Muscle of back (tissue), 11 donors: ENCODE results near the gene UBAC1. TPM values are rescaled to one million over a fixed set of nuclear protein-coding genes. Genes with fewer than 3 reads are reported as not detected.
"Not testable (repeated sequence)": the region's sequence is repeated elsewhere in the genome, so short reads cannot be mapped to it uniquely, and the experiment has no call there.

Experiments
- DNase-seq, 3 donors: peaks; one replicate each; pipeline versions ENCODE4 v3.0.0 to v3.0.0-alpha.2; 2013
- polyA plus RNA-seq, 10 donors: library from polyadenylated mRNA; unstranded; fragments of 120-200 nt; gene quantifications; one replicate each; pipeline ENCODE4 v1.2.1, GENCODE V29; 2013; ENCODE audit not compliant: insufficient read length in 10 of 10

The UBAC1 gene
- polyA plus RNA-seq, 10 donors, result 31.7 to 47.1 (median 38.4) TPM

DNA sequence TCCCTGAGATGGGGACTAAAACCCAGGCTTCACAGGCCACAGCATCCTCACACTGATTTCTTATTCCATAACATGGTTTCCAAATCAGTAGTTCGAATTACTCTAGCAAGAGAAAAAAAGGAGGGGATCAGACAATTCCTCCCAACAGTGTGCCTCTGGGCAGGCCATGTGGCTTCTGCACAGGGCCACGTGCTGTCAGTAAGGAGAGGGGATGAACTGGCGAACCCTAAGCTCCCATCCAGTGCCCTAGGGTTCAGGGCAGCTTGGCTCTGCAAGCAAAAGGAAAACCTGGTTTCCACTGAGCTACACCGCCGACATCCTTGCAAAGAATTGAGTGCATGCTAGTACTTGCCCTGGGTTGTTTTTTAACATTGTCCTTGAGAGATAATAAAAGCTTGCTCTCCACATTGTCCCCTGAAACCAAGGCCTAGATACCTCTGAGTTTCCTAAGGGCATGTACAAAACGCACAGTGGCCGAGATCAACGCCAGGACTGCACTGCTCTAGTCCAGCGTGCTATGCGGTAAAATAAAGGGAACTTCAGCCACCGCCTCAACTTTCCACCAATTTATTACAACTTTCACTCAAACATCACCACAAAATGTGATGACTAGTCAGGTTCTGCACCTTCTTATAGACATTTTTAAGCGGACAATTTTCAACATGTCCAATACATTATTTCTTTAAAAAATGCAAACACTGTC is 58.4 kb downstream of the UBAC1 start:
- DNase-seq, result no peak

DNA sequence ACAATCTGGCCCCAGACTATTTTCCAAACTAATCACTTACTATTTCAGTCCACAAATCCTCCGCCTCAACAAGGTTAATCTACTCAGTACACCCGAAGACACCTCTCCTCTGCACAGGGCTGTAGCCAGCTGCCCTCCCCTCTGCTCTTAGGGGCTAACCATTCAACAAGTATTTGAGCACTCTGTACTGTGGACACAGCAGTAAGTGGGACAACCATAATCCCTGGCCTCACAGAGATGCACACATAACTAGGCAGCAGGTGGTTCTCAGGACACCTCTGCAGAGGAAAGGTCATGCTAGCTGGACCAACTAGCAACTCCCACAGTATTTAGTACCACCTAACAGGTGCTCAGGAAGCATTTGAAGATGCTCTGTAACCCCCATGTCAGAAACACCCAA is 59.3 kb downstream of the UBAC1 start:
- DNase-seq, result no peak

DNA sequence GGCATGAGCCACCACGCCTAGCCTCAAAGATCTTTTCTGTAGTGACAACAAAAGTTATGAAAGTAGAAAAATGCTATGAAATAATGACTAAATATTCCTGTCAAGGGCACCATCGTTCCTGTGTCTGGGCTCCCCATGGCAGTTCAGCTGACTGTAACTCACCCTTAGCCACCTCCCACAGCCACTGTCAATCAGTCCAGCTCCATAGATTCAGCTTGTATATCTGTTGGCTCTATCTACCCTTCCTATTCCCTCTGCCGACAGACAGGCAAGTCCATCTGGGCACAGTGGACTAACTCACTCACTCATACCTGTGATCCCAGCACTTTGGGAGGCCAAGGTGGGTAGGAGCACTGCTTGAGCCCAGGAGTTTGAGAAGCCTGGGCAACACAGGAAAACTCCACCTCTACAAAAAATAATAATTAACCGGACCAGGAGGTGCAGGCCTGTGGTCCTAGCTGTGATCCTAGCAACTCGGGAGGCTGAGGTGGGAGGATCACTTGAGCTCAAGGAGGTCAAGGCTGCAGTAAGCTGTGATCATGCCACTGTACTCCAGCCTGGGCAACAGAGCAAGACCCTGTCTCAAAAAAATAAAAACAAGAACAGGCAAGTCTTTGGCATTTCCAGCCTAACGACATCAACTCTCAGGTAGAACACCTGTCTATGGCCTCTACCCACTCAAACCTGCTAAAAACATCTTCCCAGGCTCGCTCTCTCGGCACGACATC is 60.0 kb downstream of the UBAC1 start:
- no peak for DNase-seq

DNA sequence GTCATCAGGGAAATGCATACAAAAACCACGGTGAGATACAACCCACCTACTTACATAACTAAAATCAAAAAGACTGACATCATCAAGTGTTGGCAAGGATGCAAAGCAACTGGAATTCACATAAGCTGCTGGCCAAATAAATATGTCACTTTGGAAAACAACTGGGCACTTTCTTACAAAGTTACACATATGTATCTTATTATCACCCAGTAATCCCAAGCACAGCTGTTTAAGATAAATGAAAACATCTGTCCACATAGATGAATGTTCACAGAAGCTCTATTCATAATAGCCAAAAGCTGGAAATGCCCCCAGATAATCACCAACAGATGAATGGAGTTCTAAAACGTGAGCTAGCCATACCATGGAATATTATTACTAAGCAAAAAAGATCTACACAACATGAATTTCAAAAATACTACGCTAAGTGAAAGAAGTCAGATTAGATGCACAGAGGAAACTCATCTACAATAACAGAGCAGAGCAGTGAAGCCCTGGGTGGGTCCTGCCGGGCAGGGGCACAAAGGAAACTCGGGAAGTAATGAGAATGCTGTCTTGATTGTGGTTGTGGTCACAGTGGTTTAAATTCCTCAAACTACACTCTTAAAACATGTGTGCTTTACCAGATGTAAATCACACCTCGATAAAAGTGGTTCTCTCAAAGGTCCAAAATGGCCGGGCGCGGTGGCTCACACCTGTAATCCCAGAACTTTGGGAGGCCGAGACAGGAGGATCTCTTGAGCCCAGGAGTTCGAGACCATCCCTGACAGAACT is 62.4 kb downstream of the UBAC1 start:
- DNase-seq, result peak; percentile 54 to 75 (median 58)

DNA sequence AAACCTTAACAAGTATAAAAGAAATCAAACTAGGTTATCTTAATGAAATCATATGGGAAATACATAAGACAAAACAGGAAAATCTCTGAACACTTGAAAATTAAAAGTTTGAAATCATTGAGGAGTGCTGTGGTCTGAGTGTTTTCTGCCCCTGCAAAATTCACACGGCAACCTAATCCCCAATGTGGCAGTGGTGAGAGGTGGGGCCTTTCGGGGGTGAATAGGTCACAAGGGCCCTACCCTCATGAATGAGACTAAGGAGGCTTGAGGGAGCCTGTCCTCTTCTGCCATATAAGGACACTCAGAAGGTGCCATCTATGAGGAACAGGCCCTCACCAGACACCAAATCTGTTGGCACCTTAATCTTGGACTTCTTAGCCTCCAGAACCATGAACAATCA is 64.5 kb downstream of the UBAC1 start:
- no peak for DNase-seq

DNA sequence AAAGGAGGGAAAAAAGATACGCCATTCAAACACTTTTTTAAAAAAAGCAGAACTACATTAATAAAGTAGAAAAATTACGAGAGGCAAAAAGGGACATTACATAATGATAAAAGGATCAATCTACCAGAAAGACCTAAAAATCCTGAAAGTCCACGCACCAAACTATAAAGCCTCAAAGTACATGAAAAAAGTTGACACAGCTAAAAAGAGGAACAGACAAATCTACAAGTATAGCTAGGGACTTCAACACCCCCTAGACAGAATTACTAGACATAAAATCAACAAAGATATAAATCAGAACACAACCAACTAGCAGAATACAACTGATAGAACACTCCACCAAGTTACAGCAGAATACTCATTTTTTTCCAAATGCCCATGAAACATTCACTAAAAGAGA is 65.0 kb downstream of the UBAC1 start:
- no peak for DNase-seq

DNA sequence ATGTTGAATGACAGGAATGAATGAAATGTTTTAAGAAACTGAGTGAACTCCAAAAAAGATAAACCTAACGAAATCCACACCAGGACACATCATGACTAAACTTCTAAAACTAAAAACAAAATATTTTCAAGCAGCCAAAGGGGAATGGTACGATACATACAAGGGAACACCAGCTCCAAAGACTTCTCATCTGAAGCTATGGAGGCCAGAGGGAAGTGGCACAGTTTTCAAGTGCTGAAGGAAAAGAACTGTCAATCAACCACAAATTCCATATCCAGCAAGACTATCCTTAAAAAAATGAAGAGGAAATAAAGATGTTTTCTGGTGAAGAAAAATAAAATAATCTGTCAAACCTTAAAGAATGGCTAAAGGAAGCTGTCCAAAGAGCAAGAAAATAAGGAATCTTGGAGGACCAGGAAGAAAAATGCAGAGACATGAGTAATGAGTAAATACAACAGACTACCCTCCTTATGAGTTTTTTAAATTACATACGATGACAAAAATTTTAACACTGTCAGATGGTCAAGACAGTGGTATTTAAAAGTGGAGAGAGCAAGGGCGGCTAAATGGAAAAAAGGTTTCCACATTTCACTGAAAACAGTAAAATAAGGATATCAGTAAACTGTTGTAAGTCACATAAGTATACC is 65.8 kb downstream of the UBAC1 start:
- no peak for DNase-seq

DNA sequence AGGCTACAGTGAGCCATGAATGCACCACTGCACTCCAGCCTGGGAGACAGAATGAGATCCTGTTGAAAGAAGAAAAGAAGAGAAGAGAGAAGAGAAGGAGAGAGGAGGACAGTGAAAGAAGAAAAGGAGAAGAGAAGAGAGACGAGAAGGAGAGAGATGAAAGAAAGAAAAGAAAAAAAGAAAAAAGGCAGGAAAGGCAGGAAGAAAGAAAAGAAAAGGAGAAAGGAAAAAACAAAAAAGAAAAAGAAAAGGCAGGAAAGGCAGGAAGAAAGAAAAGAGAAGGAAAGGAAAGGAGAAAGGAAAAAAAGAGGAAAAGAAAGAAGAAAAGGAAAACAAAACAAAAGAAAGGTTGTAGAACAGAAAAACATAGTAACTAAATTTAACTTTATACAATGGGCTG is 68.1 kb downstream of the UBAC1 start:
- DNase-seq, result no peak

DNA sequence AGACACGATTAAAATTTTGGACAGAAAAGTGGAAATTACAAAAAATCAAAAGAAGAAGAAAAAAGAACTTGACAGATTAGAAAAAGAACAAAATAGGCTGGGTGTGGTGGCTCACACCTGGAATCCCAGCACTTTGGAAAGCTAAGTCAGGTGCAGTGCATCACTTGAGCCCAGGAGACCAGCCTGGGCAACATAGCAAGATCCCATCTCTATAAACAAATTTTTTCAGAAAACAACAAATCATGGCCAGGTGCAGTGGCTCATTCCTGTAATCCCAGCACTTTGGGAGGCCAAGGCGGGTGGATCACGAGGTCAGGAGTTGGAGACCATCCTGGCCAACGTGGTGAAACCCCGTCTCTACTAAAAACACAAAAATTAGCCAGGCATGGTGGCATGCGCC is 68.8 kb downstream of the UBAC1 start:
- DNase-seq, result not testable (repeated sequence)

DNA sequence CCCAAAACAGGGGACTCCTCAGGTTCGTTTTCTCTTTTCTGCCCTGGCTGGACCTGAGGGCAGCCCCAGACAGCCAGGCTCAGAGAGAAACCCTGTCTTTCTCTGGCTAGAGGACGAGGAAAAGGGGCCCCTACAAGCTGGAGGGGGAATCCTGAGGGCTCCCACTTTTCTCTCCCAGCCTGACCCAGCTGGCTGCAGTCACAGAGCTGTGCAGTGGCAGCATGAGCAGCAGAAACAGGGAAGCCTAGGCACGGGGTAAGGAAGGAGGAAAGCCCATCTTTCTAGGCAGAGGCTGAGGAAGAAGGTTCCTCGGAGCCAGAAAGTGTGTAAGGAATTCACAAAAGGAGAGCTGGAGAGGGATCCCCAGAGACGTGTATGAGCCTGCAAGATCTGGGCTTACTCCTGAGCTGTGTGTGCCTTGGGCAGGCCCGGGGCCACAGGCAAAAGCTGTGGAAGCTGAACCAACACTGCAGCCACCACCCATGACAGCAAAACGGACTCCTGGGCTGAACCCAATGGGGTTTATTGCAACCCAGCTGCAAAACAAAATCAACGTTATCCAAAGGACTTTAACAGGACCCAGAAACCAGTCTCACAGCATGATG is 70.0 kb downstream of the UBAC1 start:
- no peak for DNase-seq

DNA sequence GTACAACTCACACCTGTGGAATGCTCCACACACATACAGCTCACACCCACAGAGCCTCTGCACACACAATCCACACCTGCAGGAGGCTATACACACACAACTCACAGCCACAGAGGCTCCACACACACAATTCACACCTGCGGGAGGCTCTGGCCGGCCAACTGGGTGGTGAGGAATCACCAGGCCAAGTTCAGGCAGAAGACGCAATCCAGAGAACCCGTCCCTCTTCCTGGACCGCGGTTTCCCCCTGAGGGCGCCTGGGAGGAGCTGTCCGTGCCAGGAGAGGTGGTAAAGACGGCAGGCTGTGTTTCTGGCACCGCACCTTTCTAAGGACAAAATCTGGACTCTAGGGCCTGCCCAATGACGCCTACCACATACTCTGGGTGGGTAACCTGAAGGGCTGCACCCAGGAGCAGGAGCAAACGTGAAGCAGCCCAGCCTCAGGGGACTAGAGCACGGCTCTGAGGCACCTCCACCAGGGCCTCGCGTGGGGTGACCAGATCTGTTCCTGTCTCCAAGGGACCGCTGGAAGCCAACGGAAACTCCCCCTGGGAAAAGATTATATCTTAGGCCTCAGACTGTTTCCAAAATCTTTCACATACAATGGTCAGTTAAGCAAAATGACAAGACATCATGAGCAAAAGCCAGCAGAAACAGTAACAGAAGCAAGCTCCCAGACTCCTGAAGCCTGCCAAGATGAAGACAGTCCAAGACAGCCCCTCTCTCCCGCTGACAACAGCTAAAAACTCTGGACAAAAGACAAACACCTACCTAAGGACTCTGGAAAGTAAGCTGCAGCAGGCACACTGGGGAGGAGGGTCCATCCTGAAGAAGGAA is 70.8 kb downstream of the UBAC1 start:
- DNase-seq, result peak in 2 of 3 donors; percentile 57 to 70

DNA sequence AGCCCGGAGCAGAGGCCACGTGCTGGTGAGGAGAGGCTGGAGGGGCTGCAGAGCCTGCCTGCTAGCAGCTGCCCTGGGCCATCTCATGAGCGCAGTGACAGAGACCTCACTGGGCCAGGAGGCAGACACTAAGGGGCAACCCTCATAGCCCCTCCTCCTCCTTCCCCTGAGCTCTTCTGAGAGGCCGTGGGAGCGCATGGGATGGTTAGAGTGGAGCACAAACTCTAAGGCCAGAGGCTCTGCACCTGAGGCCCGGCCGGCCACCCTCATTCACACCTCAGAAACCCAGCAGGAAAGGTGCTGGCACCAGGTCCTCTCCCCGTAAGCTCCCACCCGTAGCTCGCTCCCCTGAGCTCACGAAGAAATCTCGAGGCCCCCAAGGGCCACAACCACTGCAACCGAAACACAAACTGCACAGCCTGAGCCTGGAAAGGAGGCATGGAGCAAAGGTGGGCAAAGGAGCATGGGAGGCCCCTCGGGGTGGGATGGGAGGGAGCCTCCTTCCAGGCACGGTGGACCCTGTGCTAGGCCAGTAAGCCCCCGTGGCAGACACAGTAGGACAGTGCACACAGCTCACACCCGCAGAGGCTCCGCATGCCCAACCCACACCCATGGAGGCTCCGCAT is 71.5 kb downstream of the UBAC1 start:
- DNase-seq, result no peak

DNA sequence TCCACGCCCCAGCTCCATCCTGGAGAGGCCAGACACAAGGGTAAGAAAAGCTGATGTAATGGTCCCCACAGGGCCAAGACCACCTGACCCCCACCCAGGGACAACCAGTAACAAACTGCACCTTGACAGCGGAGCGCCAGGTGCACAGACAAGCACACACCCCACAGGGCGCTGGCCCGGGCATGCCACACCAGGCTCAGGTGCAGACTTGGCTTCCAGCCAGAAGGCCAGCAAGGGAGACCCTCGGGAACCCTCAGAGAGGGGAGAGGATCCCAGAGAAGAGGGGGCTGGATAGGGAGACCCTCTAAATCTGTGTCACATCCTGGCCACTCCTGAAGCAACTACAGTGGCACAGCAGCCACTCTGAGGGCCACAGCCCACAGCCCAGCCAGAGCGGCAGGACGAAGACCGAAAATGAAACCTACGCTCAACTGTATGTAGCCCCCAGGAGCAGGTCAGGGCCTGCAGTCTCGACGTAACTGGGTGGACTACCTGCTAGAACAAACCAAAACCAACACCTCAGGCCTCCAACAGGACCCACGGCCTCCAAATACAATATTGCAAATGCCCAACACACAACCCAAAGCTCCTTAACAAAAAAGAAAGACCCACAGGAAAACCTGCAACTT is 72.3 kb downstream of the UBAC1 start:
- no peak for DNase-seq

DNA sequence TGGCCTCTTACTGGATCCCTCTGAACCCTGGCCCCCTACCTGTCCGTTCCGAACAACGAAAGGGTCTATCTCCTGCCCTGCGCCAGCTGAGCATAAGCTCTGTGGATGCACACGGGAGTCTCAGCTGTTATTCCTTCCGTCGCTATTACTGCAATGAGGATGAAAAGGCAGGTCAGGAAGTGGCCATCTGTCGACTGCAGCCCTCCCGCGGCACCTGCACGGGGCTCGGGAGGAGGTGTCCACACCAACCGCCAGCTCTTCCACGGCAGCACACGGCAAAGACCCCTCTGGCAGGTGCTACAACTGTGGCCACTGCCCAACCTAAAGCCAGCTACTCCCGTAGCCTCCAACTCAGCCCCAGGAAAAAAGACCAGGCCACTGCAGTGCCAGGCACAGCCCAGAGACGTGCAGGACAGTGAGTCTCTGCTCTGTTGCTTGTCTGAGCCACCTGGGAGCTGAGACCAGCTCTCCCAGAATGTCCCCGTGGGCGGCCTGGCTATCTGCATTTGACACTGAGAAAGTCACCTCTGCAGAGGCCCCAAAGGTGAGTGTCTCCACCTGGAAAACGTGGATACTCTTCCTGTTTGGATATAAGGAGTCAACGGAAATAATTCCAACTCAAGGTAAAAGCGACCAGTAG is 72.9 kb downstream of the UBAC1 start:
- DNase-seq, result no peak

DNA sequence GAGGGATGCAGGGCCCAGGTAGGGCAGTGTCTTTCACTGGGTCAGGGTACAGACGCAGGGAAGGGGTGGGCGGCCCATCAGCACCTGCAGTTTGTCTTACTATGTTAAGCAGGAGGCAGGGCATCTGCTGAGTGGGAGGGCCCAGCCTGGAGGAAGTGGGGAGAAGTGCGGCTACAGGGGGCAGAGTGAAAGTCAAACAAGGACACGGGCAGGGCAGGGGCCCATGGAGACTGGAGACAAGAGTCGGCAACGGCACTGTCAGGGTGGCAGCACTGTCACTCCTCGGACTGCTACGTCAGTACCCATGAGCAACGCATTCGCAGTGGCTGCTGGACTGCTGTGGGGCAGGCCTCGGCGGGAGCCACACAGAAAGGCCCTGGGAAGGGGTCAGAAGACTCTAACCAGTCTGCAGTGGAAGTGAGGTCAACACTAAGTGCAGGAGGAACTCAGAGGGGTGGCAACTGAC is 73.6 kb downstream of the UBAC1 start:
- DNase-seq, result no peak

DNA sequence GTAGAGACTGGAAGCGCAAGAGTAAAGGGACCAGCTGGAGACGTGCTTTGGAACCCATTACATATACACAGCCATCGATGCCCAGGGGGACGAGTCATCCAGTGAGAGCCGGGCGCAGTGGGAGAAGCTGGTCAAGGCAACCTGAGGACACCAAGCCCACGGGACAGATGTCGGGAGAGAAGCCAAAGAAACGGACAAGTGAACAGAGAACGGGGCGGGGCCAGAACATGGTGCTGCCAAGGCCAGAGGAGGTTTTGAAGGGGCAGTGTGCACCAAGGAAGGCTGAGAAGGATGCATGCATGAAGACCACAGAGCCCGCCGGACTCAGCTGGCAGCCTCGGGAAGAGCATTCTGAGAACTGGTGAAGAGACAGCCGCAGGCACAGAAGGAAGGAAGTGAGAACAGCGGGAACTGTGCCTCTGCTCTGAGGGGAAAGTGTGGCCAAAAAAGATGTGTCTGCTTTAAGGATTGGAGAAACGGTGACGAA is 74.1 kb downstream of the UBAC1 start:
- no peak for DNase-seq

DNA sequence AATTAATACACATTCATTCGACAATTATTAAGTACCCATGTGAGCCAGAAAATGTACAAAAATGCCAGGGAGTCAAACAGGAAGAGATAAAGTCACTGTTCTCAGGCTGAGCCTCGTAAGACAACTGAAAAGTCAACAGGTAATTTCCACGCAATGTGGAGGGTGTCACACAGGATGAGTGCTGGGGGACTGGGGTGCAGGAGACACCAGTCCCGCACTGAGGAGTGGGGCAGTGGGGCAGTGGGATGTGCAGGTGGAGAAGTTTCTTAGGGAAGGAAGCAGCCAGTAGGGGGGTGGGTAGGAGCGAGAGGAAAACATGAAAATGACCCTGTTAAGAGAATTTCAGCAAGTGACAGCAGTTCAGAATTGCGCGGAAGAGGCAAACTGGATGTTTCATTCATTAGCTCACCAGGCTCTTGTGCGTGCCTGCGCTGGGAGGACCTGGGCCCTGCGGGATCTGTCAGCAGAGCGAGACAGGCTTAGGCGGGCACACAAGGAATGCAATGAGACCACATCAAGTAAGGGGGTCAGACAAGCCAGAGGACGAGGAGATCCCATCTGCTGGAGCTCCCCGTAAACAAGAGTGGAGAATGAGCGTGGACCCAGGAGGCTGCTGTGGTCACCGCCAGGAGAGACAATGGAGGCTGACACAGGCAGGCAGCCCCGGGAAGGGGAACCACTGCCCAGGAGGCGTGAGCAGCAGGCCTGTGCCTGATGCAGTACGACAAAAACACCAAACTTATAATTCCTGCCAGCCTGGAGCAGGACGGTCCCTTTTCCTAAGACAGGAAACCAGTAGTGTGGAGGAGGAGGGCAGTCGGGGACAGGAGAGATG is 74.8 kb downstream of the UBAC1 start:
- DNase-seq, result no peak
